Posterior vena cava (tissue), 2 donors: ENCODE measurements around the gene NRAP. TPM values are rescaled to one million over a fixed set of nuclear protein-coding genes. Genes with fewer than 3 reads are reported as not detected.

Source experiments
- DNase-seq: peaks from one replicate; pipeline ENCODE4 v3.0.0-alpha.2; 2020; ENCODE audit warnings: low spot score
- intact Hi-C, 2 donors: fragments of 100-400 bp; cut with DNase I; formaldehyde crosslinking; loops; one replicate each; pipeline versions ENCODE4 v1.14.1 to v1.14.2; 2022 to 2023
- total RNA-seq, 2 donors: library from RNA; stranded (reverse); fragmentation: NEBNext Ultra II Directional; extraction: Animal tissue kit (Norgen Biotek cat#: 25700); gene quantifications; one replicate each; pipeline ENCODE4 v1.2.1, GENCODE V29; 2021
- donor health status: DM: yes; HTN: yes; CAD: no.
- donor health status: DM: yes; HTN: yes; CAD: no.

NRAP gene
- total RNA-seq, 2 donors from 2014 or later, result 0.09 TPM; not detected in 1

DNA sequence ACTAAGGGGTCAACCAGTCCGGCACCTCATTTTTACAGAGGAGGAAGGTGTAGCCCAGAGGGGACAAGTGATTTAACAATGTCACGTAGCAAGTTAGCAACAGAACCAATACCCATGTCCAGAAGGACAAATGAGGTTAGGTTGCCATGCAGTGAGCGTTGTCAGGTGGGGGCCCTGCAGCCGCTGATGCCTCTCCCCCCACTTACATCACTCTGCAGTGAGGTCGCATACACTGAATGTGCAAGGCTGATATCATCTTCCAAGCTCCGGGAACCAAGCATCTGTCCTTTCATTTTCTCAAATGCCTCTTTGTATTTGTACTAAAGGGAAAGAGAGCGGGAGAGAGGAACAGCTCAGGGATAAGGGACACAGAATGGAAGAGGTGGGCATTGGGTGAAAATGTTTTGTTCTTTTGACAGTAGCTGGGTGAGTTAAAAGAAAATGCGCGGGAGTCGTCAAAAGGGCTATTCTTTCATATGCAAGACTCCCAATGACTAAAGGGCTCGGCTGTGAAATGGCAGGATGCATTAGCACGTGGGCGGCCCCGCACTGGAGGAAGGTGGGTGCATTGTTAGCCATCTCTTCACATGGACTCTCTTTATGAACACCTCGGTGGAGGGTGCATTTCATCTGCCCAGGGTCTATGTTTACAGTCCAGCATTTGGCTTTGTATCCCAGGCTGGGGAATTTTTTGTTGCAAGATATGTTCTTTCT, 49.7 kb downstream of the NRAP start:
- no peak for DNase-seq
- intact Hi-C loops, result no loop called here

DNA sequence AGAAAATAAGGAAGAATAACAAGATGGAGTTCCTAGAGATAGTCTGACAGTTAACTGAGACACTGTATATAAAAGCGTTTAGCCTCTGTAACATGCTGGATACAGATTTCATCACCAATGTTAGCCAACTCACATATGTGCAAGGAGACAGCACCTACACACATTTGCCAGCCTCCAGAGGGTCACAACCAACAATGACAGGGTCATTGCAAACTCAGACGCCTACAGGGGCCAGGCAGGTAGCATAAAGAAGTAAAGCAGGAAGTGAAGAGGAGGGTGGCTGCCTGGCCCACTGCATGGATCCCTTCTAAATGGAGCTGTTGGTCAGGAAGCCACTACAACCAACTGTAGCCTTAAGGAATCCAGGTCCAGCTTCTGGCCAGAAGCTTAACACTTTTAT, 50.4 kb downstream of the NRAP start:
- intact Hi-C loops, result no loop called here
- DNase-seq, result no peak

DNA sequence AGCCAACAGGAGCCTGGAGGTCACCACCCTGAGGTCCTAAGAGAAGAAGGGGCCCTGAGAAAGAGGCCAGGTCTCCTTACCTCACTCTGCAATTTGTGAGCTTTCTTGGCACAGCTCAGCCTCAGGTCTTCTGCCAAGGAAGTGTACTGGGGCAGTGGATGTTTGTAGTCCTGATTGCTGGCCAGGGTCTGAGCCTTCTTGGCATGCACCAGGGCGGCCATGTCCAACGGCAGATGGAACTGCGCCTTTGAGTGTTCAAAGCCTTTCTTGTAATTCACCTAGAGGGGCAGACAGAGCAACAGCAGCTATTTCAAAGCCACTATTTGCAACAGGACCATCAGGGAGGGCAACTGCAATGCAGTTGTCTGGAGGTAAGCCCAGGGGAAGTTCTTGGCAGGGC, 51.7 kb downstream of the NRAP start:
- no peak for DNase-seq
- intact Hi-C loops, result no loop called here

DNA sequence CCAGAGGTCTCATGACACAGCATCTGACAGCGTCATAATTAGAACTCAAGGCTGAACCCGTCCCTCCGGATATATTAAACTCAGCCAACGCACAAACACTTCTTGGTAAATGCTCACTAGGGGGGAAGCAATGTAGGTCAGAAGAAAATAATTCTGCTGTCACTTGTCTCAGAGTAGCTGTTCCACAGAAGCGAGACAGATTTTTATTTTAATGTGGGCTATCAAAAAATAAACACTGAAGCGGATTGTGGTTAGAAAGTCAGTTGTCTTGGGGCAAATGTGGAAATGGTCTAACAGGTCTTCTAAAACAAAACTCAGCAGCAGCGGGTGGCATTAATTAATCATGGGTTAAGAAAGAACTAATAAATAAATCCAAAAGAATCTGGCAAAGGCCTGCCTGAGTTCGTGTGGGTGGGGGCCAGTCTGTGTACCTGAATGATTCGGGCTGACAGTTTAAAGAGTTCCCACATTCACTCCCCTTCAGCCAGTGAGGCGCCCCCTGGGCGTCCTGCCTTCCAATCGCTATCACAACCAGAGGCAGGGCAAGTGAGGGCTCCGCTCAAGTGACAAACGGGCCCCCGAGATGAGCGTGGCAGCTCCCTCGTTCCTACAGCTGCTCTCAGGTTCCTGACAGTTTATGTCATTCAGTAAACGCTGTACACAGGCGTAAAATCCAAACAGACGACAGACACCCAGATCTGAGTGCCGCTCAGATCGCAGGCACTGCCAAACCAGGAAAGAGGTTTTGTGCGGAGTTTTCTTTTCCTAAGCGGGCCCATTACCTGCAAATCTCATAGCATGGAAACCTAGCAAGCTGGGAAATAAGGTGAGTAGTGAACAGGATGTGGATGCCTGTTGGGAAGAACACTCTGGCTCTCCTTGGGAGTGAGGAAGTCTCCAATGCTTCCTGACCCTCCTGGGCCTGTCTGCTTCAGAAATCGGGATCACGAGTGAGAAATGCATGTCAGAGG, 52.9 kb downstream of the NRAP start:
- DNase-seq, result no peak
- intact Hi-C loops, result no loop called here

DNA sequence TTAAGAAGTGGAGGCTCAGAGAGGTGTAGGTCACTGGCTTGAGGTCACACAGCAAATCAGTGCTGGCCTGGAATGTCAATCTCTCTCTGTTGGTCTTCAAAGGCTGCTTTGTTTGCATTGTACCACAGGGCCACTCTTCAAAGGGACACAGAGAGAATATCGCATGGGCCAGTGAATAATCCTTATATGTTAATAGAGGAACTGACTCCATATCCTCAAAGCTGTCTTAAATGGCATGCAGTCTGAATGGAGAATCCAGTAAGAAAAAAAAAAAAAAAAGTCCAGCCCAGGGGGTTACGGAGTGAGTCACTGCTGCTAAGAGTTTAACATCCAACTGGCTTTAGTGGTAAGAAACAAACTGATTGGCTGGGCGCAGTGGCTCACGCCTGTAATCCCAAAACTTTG, 54.1 kb downstream of the NRAP start:
- no peak for DNase-seq
- intact Hi-C loops, result no loop called here

DNA sequence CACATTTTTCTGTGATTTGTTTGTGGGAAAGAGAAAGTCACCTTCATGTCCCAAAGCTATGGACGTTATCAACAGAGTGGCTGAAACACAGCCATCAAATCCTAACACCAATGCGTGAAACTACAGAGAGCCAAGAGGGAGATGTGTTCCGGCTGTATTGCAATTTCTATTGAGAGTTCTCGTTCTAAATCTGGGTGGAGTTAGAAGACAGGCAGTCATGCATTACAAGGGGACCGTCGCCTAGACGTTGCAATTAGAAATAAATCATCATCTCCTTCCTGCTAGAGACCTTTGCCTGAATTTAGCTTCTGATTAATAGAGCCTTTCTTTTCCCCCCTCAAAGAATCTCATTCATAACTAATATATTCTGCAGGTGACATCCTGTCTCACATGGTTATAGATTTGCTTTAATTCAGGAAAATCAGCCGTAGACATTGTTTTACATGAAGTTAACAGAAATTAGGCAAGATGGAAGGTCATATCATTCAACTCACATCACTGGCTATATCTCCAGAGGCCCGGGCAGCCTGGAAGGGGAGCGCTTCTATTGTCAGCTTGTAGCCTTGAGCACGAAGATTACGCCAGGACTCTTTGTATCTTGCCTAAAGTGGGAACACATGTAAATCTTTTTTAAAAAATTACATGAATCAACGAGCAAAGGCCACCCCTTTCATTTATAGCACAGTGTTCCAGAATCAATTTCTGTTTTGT, 58.4 kb downstream of the NRAP start:
- no peak for DNase-seq
- intact Hi-C loops, result no loop called here

DNA sequence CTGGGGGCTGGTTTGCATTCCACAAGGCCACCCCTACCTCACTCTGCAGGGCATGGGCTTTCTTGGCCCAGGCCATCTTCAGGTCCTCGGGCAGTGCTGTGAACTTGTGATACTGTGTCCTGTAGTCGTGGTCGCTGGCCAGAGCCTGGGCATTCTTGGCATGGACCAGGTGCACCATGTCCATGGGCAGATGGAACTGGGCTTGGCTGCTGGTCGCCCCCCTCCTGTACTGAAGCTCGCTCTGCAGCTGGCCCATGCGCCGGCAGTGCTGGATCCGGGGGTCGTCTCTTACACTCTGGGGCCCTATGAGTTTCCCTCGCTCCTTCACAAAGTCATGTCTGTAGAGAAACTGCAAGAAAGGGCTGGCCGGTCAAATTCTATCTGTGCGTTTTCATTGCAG, 59.3 kb downstream of the NRAP start:
- no peak for DNase-seq
- intact Hi-C loops, result loop anchor here in 1 of 2 donors (5.0 kb wide), 1 partner anchor 488 kb away; no protein-coding TSS in a partner anchor

DNA sequence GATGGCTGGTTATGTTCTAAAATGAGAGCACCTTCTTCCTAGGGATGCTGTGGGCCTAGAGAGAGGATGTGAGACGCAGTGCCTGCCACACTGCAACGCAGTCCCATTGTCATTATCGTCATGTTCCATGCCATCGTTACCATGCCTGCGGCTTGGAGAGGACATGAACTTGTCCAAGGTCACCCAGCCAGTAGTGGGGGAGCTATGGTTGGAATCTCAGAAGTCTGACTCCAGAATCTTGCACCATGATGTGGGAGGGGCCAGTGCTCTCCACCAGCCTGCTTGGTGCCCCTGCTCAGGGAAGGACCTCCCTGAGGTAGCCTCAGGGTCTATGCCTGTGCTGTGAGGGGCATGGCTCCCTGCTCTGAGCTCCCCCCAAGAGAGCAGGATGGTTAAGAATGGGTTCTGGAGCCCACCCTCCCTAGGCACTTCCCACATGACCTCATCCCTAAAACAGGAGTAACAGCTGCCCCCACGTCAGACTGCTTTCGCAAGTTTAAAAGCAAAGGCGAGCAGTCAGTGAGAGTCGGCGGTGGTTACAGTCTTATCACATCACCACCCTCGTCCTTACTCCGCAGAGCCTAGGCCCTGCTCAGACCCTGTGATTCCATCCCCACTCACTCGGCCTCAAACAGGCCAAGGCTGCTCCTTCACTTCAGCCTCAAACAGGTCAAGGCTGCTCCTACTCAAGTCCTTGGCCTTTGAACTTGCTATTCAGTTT, 60.6 kb downstream of the NRAP start:
- intact Hi-C loops, result loop anchor here in 1 of 2 donors (5.0 kb wide), 1 partner anchor 489 kb away; no protein-coding TSS in a partner anchor

DNA sequence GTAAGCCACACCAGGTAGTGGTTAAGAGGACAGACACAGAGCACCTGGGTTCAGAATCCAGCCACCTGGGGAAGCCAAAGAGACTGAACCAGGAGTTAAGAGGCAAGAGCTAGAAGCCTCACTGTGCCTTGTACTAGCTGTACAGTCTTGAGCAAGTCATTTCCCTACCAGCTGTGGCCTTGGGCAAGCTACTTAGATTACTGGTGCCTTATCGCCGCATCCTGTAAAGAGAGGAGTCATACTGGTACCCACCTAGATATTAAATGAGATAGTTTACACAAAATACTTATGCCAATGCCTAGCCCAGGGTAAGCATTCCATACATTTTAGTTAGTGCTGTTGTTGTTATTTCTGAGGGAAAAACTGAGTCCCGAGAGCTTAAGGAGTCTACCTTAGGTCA, 63.3 kb downstream of the NRAP start:
- no peak for DNase-seq
- intact Hi-C loops, result loop anchor here in 1 of 2 donors (5.0 kb wide), 1 partner anchor 492 kb away; no protein-coding TSS in a partner anchor

More for the DNA sequence above, 60.6 kb downstream of the NRAP start:
- no peak for DNase-seq

DNA sequence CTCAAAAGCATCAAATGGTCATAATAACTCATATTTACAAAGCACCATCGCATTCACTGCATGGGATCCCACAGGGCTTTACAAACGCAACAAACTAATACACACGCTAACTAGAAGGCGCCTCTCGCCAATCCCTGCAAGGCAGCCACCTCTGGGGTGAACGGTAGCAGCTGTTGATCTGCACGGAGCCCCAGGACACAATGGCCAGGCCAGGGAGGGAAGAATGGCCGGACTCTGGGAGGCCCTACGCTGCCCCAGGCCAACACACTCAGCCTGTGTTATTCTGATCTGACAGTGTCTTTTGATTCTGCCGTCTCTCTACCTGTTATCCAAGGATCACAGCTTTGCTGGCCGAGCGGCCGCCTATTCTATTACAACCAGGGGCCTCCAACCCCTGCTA, 69.2 kb downstream of the NRAP start:
- intact Hi-C loops, result no loop called here

DNA sequence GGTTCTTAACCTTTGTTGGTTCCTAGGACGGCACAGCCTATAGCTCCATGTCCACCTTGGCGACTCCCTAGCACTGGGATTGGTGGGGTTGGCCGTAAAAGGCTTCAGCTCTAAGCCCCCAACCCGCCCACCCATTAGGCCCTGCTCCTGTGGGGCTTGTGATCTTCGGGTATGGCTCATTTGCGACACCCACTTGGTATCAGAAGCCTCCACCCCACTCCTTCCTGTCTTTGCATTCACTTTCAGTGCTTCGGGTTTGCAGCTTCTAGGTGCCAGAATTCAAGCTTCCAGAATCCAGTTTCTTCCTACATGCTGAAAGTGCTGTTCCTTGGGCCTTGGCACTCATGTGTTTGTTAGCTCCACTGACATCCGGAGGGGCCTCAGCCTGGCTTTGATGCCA, 71.5 kb downstream of the NRAP start:
- intact Hi-C loops, result no loop called here
- DNase-seq, result no peak

More for the DNA sequence above, 69.2 kb downstream of the NRAP start:
- DNase-seq, result no peak

DNA sequence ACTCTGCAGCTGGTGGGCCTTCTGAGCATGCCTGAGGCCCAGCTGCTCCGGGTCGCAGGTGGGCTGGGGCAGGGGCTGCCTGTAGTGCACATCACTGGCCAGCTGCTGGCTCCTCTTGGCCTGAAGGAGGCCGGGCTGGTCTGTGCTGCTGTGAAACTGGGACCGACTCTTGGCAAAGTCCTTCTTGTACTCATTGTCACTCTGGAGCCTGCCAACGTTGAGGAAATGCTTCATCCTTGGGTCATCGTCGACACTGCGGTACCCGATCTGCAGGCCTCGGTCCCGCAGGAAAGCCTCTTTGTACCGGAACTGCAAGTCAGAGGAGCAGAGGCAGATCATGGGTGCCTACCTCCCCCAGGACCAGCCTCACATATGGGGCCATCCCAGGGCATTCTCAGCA, 73.3 kb downstream of the NRAP start:
- intact Hi-C loops, result loop anchor here in 1 of 2 donors (2.0 kb wide), 1 partner anchor 156 kb away; no protein-coding TSS in a partner anchor

DNA sequence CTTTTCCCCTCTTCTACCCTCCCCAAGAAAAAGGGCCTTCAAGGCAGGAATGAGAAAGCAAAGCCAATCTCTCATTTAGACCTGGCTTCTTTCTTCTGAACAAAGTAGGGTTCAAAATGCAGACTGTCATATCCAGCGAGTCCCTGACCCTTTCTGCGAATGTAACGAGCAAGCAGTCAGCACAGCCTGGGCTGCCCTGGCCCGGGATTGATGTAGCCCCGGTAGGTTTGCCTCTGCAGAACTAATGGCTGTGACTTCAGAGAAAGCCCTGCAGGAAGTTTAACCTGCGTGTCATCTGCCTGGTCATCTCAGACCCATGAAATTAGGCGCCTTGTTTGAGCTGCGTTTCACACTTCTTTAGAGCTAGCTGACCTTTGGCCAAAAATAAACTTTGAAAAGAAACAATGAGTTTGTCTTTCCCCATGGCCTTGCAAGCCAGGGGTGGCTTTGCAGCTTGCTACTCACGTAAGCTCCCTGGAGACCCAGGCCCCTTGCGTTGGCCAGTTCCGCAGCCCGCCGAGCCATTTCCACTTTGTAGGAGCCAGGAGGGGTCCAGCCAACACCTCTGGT, 74.6 kb downstream of the NRAP start:
- intact Hi-C loops, result no loop called here
- DNase-seq, result no peak

More for the DNA sequence above, 73.3 kb downstream of the NRAP start:
- no peak for DNase-seq

DNA sequence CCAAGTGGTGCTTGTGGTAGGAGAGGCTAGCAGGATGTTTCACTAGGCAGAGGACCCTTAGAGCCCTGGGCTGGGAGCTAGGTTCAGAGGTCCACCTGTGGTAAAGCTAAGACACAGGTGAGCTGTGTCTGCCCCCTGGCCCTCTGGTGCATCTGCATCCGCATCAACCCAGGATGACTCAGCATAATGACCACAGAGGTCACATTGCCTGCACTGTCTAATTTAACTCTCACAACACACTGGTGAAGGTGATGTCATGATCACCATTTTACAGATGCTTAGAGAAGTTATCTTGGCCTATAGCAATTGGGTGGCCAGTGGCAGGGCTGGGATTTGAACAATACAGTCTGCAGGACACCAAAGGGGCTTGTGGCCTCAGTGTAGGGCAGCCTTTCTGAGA, 77.9 kb downstream of the NRAP start:
- no peak for DNase-seq
- intact Hi-C loops, result no loop called here

DNA sequence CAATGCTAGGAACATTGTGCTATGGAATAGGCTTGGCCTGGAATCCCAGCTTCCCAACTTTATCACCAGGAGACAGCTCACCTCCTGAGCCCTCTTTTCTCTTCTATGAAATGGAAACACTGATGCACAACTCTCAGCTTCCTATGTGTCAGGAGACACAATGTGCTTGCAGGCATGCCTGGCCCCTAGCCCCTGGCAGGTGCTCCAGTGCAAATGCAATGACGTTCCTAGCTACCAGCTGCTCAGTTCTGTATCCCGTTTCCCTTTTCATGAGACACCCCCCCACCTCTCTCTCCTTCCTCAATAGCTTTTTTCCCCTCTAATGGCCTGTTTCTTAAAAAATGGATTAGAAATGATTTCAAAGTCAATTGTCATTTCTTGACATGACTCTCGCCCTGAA, 80.3 kb downstream of the NRAP start:
- DNase-seq, result no peak
- intact Hi-C loops, result no loop called here

DNA sequence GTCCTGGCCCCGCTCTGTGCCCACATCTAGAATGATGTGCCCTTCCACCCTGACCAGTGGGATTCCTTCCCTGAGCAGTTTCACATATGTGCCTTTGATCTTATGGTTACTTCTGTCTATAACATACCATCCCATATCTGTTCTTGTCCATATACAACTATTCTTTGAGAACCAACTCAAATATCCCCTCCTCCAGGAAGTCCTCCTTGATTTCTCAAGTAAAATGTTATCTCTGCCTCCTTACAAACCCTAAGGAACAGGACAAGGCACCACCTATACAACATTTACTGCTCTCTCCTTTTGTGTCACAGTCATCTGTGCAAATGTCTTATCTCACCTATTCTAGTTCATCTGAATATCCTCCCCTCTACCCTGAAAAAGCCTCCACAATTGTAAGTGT, 82.7 kb downstream of the NRAP start:
- intact Hi-C loops, result no loop called here
- DNase-seq, result no peak

DNA sequence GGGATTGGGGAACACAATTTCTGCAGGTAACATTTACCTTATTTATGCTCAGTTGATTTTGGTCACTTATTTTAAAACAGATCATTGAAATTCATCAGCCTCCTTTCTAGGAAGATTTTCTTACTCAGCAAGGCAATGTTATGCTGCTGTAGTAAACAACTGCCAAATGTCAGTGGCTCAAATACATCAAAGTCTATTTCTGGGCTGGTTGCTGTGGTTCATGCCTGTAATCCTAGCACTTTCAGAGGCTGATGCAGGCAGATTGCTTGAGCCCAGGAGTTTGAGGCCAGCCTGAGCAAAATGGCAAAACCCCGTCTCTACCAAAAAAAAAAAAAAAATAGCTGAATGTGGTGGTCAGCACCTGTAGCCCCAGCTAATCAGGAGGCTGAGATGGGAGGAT, 85.1 kb downstream of the NRAP start:
- intact Hi-C loops, result no loop called here
- DNase-seq, result no peak

DNA sequence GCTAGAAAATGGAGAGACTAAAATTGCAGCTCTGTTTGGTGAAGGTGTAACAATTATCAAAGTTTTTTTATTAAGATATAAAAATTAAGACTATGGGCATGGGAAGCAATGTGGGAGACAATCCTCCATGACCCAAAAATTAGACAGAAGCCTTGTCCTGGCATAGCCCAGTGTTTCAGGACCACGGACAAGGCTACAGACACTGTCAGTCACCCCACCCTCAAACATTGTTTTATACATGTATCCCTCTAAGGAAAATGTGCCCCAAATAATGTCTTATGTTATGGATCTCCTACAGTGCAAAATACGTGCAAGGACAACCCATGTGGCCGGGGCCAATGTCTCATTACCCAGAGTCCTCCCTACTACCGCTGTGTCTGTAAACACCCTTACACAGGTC, 87.0 kb downstream of the NRAP start:
- no peak for DNase-seq
- intact Hi-C loops, result no loop called here

DNA sequence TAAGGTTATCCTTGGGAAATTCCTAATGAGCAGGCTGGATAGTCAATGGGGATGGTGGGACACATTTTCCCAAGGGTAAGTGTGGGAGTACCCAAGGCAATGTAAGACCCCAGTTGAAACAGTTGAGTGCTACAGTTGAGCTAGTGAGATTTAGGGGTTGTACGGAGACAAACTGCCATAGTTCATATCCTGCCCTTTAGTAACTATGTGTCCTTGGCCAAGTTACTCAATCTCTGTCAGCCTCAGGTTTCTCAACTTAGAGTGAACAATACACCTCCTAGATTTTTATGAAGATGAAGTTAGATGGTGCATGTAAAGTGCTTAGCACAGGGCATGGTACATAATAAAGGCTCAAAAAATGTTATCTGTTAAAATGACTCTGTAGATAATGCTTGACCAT, 90.5 kb downstream of the NRAP start:
- DNase-seq, result no peak
- intact Hi-C loops, result no loop called here
